GM12875 (cell line): ENCODE measurements around the gene RSPH1.

ENCODE experiments used
- H3K4me3 ChIP-seq: one replicate; pipeline ENCODE4 v1.5.1; 2011; ENCODE audit warnings: low read depth, low read length, control low read depth
- CTCF ChIP-seq: IDR thresholded peaks from 2 replicates; pipeline ENCODE4 v1.5.1; 2011; ENCODE audit warnings: low read depth, mild to moderate bottlenecking, control low read depth, inconsistent platforms, low read length, moderate library complexity, borderline replicate concordance; ENCODE audit not compliant: insufficient read depth

Gene RSPH1

GRCh38 chr21:42423197-42423675 lies 72.8 kb downstream of the RSPH1 start:
- H3K4me3 ChIP-seq: no peak overlapping the region
- no peak for TF ChIP-seq CTCF
